ENCODE results near the gene POLR1D.

Gene POLR1D

GRCh38 chr13:27654816-27655215 lies 33.1 kb downstream of the POLR1D start:
- no peak overlapping the region for H3K27ac ChIP-seq
- TF ChIP-seq CTCF (IDR thresholded peaks at IDR 0.05; ENCODE audit: low read depth, low read length, missing control alignments): no peak
- no peak for DNase-seq
- peaks cover 16% of the 10 kb centered on the region for H3K36me3 ChIP-seq (replicated peaks)
- H3K4me3 ChIP-seq (ENCODE audit: low read depth, low read length): no peak overlapping the region
- in situ Hi-C loops (cut with HindIII; ENCODE audit: low pct_ligation_motif_present, low sequenced_read_pairs): no loop called here
- no peaks in the 10 kb centered on the region for H3K27me3 ChIP-seq (replicated peaks)

- no peak for TF ChIP-seq CTCF (IDR thresholded peaks at IDR 0.05; ENCODE audit: low read depth, low read length, missing control alignments)
- H3K4me3 ChIP-seq (ENCODE audit: low read depth, low read length): no peak overlapping the region
- H3K27ac ChIP-seq: no peak overlapping the region
- in situ Hi-C loops (cut with HindIII; ENCODE audit: low pct_ligation_motif_present, low sequenced_read_pairs): no loop called here
- no peak for DNase-seq
- H3K27me3 ChIP-seq (replicated peaks): no peaks in the 10 kb centered on the region
- no peaks in the 10 kb centered on the region for H3K36me3 ChIP-seq (replicated peaks)
Measured at GRCh38 chr13:27657724-27658123, 36.0 kb downstream of the POLR1D start.

GRCh38 chr13:27658546-27658945 lies 36.9 kb downstream of the POLR1D start:
- TF ChIP-seq CTCF (IDR thresholded peaks at IDR 0.05; ENCODE audit: low read depth, low read length, missing control alignments): no peak
- Histone ChIP-seq H3K27ac (no peak overlapping the region), H3K36me3 (replicated peaks) (no peaks in the 10 kb centered on the region), H3K4me3 (ENCODE audit: low read depth, low read length) (no peak overlapping the region), H3K27me3 (replicated peaks) (no peaks in the 10 kb centered on the region)
- DNase-seq: no peak
- in situ Hi-C loops (cut with HindIII; ENCODE audit: low pct_ligation_motif_present, low sequenced_read_pairs): no loop called here

GRCh38 chr13:27659145-27659865 lies 37.6 kb downstream of the POLR1D start:
- Histone ChIP-seq H3K27ac (no peak overlapping the region), H3K4me3 (ENCODE audit: low read depth, low read length) (no peak overlapping the region), H3K36me3 (replicated peaks) (no peaks in the 10 kb centered on the region), H3K27me3 (replicated peaks) (no peaks in the 10 kb centered on the region)
- no peak for TF ChIP-seq CTCF (IDR thresholded peaks at IDR 0.05; ENCODE audit: low read depth, low read length, missing control alignments)
- in situ Hi-C loops (cut with HindIII; ENCODE audit: low pct_ligation_motif_present, low sequenced_read_pairs): no loop called here
- DNase-seq: no peak

- no peak for TF ChIP-seq CTCF (IDR thresholded peaks at IDR 0.05; ENCODE audit: low read depth, low read length, missing control alignments)
- Histone ChIP-seq H3K27me3 (replicated peaks) (no peaks in the 10 kb centered on the region), H3K4me3 (ENCODE audit: low read depth, low read length) (no peak overlapping the region), H3K36me3 (replicated peaks) (no peaks in the 10 kb centered on the region), H3K27ac (no peak overlapping the region)
- in situ Hi-C loops (cut with HindIII; ENCODE audit: low pct_ligation_motif_present, low sequenced_read_pairs): no loop called here
- DNase-seq: no peak
Measured at GRCh38 chr13:27660511-27660910, 38.8 kb downstream of the POLR1D start.

GRCh38 chr13:27661017-27661416 lies 39.3 kb downstream of the POLR1D start:
- in situ Hi-C loops (cut with HindIII; ENCODE audit: low pct_ligation_motif_present, low sequenced_read_pairs): no loop called here
- Histone ChIP-seq H3K36me3 (replicated peaks) (peaks cover 3% of the 10 kb centered on the region), H3K4me3 (ENCODE audit: low read depth, low read length) (no peak overlapping the region), H3K27me3 (replicated peaks) (no peaks in the 10 kb centered on the region), H3K27ac (no peak overlapping the region)
- no peak for DNase-seq
- no peak for TF ChIP-seq CTCF (IDR thresholded peaks at IDR 0.05; ENCODE audit: low read depth, low read length, missing control alignments)
